GM10266 (cell line): Measurements from ENCODE around the gene TBPL2.
"Not testable (repeated sequence)": the region's sequence is repeated elsewhere in the genome, so short reads cannot be mapped to it uniquely, and the experiment has no call there.

Experiments
- DNase-seq: peaks from one replicate; pipeline ENCODE4 v3.0.0; 2012; ENCODE audit errors: extremely low spot score
- TF ChIP-seq, protein P1 (sequence below): IDR thresholded peaks from 2 replicates; pipeline ENCODE4 v1.5.1; 2012; ENCODE audit warnings: mild to moderate bottlenecking, low read depth; ENCODE audit not compliant: control insufficient read depth, insufficient read depth; ENCODE audit errors: missing control alignments

Gene TBPL2

DNA sequence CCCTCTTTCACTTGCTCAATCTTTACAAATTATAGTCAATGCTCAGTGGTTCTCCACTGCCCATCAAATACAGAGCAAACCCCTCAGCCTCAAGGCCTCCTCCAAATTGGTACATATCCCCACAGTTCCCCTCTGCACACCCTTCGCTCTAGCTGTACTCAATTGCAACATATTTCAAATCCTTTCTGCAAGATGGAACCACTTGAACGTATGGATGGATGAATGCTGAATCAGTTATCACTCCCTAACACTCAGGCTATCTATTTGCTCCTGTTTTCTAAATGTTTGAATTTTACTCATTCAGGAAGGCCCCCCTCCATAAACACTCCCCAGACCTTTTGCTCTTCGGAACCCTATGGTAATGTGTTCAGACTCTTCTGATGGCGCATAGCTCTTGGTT, 53.3 kb downstream of the TBPL2 start:
- no peak for DNase-seq
- TF ChIP-seq, protein P1, sequence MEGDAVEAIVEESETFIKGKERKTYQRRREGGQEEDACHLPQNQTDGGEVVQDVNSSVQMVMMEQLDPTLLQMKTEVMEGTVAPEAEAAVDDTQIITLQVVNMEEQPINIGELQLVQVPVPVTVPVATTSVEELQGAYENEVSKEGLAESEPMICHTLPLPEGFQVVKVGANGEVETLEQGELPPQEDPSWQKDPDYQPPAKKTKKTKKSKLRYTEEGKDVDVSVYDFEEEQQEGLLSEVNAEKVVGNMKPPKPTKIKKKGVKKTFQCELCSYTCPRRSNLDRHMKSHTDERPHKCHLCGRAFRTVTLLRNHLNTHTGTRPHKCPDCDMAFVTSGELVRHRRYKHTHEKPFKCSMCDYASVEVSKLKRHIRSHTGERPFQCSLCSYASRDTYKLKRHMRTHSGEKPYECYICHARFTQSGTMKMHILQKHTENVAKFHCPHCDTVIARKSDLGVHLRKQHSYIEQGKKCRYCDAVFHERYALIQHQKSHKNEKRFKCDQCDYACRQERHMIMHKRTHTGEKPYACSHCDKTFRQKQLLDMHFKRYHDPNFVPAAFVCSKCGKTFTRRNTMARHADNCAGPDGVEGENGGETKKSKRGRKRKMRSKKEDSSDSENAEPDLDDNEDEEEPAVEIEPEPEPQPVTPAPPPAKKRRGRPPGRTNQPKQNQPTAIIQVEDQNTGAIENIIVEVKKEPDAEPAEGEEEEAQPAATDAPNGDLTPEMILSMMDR = no peak

DNA sequence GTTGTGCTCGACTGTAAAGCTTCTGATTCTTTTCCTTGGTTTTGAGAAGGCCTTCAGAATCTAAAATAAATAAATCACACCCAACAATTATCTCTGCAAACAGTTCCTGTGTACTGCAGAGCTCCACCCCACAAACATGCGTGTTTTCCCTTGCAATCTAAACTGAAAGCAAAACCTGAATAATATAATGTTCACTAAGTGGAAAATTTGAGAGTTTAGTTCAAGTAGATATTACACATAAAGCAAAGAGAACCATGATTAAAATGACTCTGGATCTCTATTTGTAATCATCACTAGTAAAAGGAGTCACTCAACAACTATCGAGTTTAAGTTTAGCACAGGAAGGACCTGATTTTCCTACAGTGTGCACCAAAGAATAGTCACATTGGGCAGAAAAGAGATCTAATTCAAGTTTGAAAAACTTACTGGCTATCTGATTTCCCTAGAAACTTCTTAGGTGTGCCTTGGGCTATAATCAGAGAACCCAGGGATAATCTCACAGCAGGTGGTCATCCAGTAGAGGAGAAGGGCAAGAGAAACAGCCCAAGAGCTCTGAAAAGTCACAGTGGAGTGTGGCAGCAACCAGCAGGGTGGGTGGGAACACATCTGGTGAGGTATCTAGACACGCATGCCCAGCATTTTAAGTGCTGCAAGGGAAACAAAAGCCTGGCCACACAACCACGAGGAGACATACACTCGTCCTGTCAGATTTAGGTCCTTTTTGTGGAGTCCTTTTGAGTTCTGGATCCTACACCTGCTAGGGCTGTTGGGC, 54.2 kb downstream of the TBPL2 start:
- TF ChIP-seq, protein P1 = no peak
- no peak for DNase-seq

DNA sequence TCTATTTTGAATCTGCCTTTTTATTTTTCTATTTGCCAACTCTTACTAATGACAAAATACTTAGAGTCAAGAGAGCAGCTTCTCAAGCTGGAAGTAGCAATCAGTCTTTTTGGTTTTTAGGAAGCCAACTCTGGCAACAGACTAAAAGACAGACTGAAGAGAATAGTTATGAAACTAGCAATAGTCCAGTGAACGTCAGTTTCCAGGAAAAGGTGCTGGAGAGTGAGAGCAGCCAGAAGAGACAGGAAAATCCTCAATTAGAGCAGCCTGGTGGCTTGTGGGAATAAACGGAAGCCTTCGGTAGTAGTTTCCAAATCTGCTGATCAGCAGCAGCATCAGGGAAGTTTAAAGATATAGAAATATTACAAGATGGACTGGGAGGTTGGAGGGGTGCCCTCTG, 55.9 kb downstream of the TBPL2 start:
- TF ChIP-seq, protein P1 = no peak
- DNase-seq = no peak

DNA sequence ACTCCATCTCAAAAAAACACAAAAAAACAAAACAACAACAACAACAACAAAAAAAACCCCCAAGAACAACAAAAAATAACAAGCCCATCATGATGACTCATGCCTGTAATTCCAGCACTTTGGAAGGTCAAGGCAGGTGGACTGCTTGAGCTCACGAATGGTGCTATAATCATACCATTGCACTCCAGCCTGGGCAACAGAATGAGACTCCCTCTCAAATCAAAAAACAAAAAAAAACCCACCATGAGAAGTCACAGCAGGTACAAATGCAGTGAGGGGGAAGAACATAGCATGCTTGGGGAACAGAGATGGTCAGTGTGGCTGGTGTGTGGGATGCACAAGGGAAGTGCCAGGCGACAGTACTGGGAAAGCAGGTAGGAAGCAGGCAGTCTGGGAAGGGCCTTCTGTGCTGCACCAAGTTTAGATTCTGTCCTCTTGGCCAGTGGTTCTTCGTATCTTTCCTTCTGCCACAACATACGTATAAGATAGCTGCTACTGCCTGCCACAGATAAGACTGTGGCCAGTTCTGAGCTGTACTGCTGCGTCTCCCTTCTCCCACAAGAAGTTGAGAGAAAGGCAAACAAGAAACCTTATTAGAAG, 56.8 kb downstream of the TBPL2 start:
- TF ChIP-seq, protein P1 = no peak
- DNase-seq = no peak

DNA sequence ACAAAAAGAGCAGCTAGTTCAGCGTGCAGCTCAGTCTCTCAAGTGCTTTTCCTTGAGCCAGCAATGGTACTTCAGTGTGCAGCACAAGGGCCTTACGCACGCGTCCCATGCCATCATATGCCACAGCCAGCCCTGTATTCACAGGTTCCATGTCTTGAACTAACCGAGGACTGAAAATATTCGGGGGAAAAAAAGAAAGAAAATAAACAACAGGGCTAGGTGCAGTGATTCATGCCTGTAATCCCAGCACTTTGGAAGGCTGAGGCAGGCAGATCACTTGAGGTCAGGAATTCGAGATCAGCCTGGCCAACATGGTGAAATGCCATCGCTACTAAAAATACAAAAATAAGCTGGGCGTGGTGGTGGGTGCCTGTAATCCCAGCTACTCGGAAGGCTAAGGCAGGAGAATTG, 57.4 kb downstream of the TBPL2 start:
- not testable (repeated sequence) for DNase-seq

DNA sequence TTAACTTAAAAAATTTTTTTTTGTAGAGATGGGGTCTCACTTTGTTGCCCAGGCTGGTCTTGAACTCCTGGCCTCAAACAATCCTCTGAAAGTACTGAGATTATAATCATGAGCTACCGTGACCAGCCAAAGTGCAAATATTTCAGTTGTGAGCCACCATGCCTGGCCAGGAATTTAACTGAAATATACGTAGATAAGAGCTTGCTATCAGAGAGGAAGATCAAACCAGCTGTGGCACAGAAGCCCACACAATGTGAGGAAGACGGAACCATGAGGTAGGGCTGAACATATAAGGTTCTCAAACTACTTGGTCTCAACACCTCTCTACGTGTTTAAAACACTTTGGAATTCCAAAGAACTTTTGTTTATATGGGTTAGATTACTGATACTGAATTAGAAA, 57.9 kb downstream of the TBPL2 start:
- TF ChIP-seq, protein P1 = no peak
- no peak for DNase-seq

DNA sequence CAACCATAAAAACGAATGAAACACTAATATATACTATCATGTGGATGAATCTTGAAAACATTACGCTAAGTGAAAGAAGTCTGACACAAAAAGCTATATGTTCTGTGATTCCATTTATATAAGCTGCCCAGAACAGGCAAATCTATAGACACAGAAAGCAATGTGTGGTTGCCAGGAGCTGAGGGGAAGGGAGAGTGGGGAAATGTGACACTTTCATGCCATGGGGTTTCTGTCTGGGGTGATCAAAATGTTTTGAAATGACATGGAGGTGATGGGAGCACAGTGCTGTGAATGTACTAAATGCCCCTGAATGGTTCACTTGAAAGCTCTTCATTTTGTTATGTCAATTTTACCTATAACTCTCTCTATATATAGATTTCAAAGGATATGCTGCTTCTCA, 58.9 kb downstream of the TBPL2 start:
- TF ChIP-seq, protein P1 = no peak
- DNase-seq = no peak

DNA sequence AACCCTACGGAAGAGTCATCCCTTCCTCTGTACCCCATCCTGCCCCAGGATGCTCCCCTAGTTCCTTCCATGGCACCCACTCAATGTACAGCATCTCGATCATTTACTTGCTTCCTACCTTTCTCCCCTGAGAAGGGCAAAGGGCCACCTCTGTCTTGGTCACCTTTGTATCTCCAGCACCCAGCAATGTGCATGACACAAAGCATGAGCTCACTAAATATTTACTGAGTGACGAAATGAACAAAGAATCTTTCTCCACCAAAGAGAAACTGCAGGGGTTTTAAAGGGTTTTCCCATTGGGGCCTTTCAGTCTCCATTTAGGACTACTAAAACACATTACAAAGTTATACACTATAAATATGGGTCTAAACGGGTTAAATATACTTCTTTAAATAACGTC, 59.4 kb downstream of the TBPL2 start:
- DNase-seq = no peak
- TF ChIP-seq, protein P1 = no peak
